Neural cell (in vitro differentiated cells): Measurements from ENCODE around the gene HDAC4. TPM values are rescaled to one million over a fixed set of nuclear protein-coding genes. Genes with fewer than 3 reads are reported as not detected.

Experiments used
- H2AFZ ChIP-seq: fragments of 200-600, 300-800 bp; sonication (generic), shearing (Covaris generic); 2 replicates; pipeline ENCODE4 v1.6.0; 2014; ENCODE audit warnings: low read depth, mild to moderate bottlenecking, antibody characterized with exemption, low read length, moderate library complexity
- H3F3A ChIP-seq: fragments of 200-600 bp; shearing (Covaris generic); 2 replicates; pipeline ENCODE4 v1.6.1; 2016; ENCODE audit warnings: mild to moderate bottlenecking, moderate library complexity, mixed read lengths, antibody characterized with exemption, low read length; ENCODE audit not compliant: insufficient read depth, poor library complexity, severe bottlenecking
- H3K27ac ChIP-seq: fragments of 200-600, 300-800 bp; sonication (generic), shearing (Covaris generic); 2 replicates; pipeline ENCODE4 v1.5.1; 2014; ENCODE audit warnings: mild to moderate bottlenecking, low read length, moderate library complexity
- H3K27me3 ChIP-seq: fragments of 300-800, 200-600 bp; sonication (generic), shearing (Covaris generic); 2 replicates; pipeline ENCODE4 v1.6.0; 2014; ENCODE audit warnings: mild to moderate bottlenecking, low read depth, low read length, moderate library complexity; ENCODE audit not compliant: insufficient read depth
- H3K36me3 ChIP-seq: fragments of 300-800, 200-600 bp; sonication (generic), shearing (Covaris generic); 2 replicates; pipeline ENCODE4 v1.5.1; 2014; ENCODE audit warnings: mild to moderate bottlenecking, antibody characterized with exemption, low read length, moderate library complexity; ENCODE audit not compliant: insufficient read depth
- H3K4me2 ChIP-seq: fragments of 300-800, 200-600 bp; sonication (generic), shearing (Covaris generic); 2 replicates; pipeline ENCODE4 v1.6.0; 2014; ENCODE audit warnings: mild to moderate bottlenecking, low read length
- H3K4me3 ChIP-seq: fragments of 300-800, 200-600 bp; sonication (generic), shearing (Covaris generic); 2 replicates; pipeline ENCODE4 v1.5.1; 2014; ENCODE audit warnings: mild to moderate bottlenecking, low read length, moderate library complexity
- H3K79me2 ChIP-seq: fragments of 200-600 bp; shearing (Covaris generic); replicated peaks from 2 replicates; pipeline ENCODE4 v1.6.0; 2014; ENCODE audit warnings: mild to moderate bottlenecking, low read length, moderate library complexity; ENCODE audit not compliant: insufficient read depth
- H3K9ac ChIP-seq: fragments of 300-800, 200-600 bp; sonication (generic), shearing (Covaris generic); 2 replicates; pipeline ENCODE4 v1.6.1; 2016; ENCODE audit warnings: mild to moderate bottlenecking, low read length, mixed read lengths
- H3K9me2 ChIP-seq: fragments of 200-600 bp; shearing (Covaris generic); 2 replicates; pipeline ENCODE4 v1.6.1; 2016; ENCODE audit warnings: mild to moderate bottlenecking, low read length, mixed read lengths; ENCODE audit not compliant: insufficient read depth
- H3K9me3 ChIP-seq: fragments of 200-600, 300-800 bp; sonication (generic), shearing (Covaris generic); 2 replicates; pipeline ENCODE4 v1.6.1; 2016; ENCODE audit warnings: mild to moderate bottlenecking, mixed run types, low read length, moderate library complexity, mixed read lengths
- H4K20me1 ChIP-seq: fragments of 200-600 bp; shearing (Covaris generic); 2 replicates; pipeline ENCODE4 v1.6.1; 2016; ENCODE audit warnings: mild to moderate bottlenecking, mixed run types; ENCODE audit not compliant: insufficient read depth
- EP300 ChIP-seq: fragments of 450-650 bp; conservative IDR thresholded peaks from 2 replicates; pipeline ENCODE4 v1.6.1; 2014; ENCODE audit warnings: antibody characterized with exemption, mild to moderate bottlenecking, moderate library complexity; ENCODE audit not compliant: poor library complexity, severe bottlenecking
- EZH2 ChIP-seq: fragments of 200-600, 300-800 bp; shearing (Covaris generic), sonication (generic); IDR thresholded peaks from 2 replicates; pipeline ENCODE4 v1.6.1; 2014; ENCODE audit warnings: antibody characterized with exemption, low read length, borderline replicate concordance, mild to moderate bottlenecking; ENCODE audit not compliant: insufficient read depth, poor library complexity, severe bottlenecking
- MXI1 ChIP-seq: fragments of 450-650 bp; conservative IDR thresholded peaks from 2 replicates; pipeline ENCODE4 v1.6.1; 2014; ENCODE audit warnings: antibody characterized with exemption, mild to moderate bottlenecking; ENCODE audit not compliant: poor library complexity, severe bottlenecking
- POLR2AphosphoS5 ChIP-seq: IDR thresholded peaks from 2 replicates; pipeline ENCODE4 v1.6.1; 2012
- RAD21 ChIP-seq: fragments of 450-650 bp; conservative IDR thresholded peaks from 2 replicates; pipeline ENCODE4 v1.6.1; 2014; ENCODE audit warnings: antibody characterized with exemption, mild to moderate bottlenecking, moderate library complexity
- SMC3 ChIP-seq: fragments of 450-650 bp; conservative IDR thresholded peaks from 2 replicates; pipeline ENCODE4 v1.6.1; 2014; ENCODE audit warnings: antibody characterized with exemption, mild to moderate bottlenecking, moderate library complexity; ENCODE audit not compliant: poor library complexity
- TAF1 ChIP-seq: IDR thresholded peaks from 2 replicates; pipeline ENCODE4 v1.6.1; 2012; ENCODE audit warnings: low read depth
- polyA plus RNA-seq: library from polyadenylated mRNA; depleted of rRNA; stranded (reverse); fragments of >200 nt; gene quantifications from 2 replicates; pipeline ENCODE4 v1.2.3, GENCODE V29; 2014
- TF ChIP-seq, protein P1 (sequence below): fragments of 450-650 bp; IDR thresholded peaks from 2 replicates; pipeline ENCODE4 v1.5.1; 2014; ENCODE audit warnings: antibody characterized with exemption, mild to moderate bottlenecking, moderate library complexity; ENCODE audit not compliant: poor library complexity, severe bottlenecking
- TF ChIP-seq, protein P2 (sequence below): IDR thresholded peaks from 2 replicates; pipeline ENCODE4 v1.6.1; 2012; ENCODE audit warnings: borderline replicate concordance

Gene HDAC4
- polyA plus RNA-seq, 1 donor from 2014 or later = 3.4 TPM

DNA sequence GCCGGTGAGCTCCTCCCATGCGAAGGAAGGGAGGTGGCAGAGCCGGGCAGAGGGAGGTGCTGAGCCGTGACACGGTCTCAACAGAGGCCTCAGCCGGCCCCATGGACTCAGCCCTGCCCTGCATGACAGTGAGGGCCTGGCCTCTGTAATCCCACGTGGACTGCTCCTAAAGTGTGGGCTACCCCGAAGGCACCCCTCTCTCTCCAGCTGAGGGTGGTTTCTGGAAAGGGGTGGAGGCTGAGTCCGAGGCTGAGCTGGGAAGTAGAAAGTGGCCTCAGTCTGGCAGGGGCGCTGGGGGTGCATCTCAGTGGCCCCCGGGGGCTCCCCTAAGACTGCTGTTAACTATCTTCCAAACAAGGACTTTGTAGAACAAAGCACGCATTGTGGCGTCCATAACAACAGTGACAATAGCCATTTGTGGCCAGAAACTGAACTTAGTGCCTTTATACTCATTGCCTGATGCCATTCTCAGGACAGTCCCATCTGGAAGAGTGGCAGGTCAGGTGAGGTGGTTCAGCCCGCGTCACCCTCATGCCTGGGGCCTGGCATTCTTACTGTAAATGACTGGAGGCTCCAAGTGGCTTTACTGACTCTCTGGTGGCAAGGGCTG lies 360.6 kb downstream of the HDAC4 start:
- Histone ChIP-seq H3K79me2 (no peaks in the 10 kb centered on the region), H3F3A (no peaks in the 10 kb centered on the region), H3K27me3 (no peaks in the 10 kb centered on the region), H3K27ac (no peak overlapping the region), H4K20me1 (no peaks in the 10 kb centered on the region), H3K9me3 (no peaks in the 10 kb centered on the region), H3K9ac (no peak overlapping the region), H3K4me2 (no peak overlapping the region), H3K4me3 (no peak overlapping the region), H2AFZ (no peak overlapping the region), H3K36me3 (no peaks in the 10 kb centered on the region), H3K9me2 (no peaks in the 10 kb centered on the region)
- no peak for TF ChIP-seq SMC3
- TF ChIP-seq POLR2AphosphoS5 = no peak
- no peak for TF ChIP-seq MXI1

DNA sequence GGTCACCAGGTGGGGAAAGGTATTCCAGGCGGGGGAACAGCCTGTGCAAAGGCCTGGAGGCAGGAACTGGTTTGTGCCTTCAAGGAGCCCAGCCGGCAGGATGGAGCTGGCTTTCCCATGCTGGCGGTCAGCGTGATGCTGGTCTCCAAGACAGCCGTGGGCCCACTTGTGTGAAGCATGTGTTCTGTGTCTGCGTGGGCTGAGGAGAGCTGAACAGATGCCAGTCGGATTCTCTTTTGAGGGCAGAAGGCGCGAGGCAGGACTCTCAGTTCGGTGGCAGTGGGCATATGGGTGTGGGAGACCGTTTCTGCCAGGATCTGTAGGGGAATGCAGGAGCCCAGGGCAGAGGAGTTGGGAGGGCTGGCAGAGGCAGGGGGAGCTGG lies 361.4 kb downstream of the HDAC4 start:
- no peaks in the 10 kb centered on the region for H3K79me2 ChIP-seq
- H4K20me1 ChIP-seq = no peaks in the 10 kb centered on the region
- no peak overlapping the region for H3K9ac ChIP-seq
- no peaks in the 10 kb centered on the region for H3F3A ChIP-seq
- H3K4me2 ChIP-seq = no peak overlapping the region
- no peak for TF ChIP-seq TAF1
- TF ChIP-seq, protein P1, sequence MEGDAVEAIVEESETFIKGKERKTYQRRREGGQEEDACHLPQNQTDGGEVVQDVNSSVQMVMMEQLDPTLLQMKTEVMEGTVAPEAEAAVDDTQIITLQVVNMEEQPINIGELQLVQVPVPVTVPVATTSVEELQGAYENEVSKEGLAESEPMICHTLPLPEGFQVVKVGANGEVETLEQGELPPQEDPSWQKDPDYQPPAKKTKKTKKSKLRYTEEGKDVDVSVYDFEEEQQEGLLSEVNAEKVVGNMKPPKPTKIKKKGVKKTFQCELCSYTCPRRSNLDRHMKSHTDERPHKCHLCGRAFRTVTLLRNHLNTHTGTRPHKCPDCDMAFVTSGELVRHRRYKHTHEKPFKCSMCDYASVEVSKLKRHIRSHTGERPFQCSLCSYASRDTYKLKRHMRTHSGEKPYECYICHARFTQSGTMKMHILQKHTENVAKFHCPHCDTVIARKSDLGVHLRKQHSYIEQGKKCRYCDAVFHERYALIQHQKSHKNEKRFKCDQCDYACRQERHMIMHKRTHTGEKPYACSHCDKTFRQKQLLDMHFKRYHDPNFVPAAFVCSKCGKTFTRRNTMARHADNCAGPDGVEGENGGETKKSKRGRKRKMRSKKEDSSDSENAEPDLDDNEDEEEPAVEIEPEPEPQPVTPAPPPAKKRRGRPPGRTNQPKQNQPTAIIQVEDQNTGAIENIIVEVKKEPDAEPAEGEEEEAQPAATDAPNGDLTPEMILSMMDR = no peak
- no peak for TF ChIP-seq EP300
- TF ChIP-seq POLR2AphosphoS5 = no peak
- TF ChIP-seq RAD21 = no peak
- TF ChIP-seq, protein P2, sequence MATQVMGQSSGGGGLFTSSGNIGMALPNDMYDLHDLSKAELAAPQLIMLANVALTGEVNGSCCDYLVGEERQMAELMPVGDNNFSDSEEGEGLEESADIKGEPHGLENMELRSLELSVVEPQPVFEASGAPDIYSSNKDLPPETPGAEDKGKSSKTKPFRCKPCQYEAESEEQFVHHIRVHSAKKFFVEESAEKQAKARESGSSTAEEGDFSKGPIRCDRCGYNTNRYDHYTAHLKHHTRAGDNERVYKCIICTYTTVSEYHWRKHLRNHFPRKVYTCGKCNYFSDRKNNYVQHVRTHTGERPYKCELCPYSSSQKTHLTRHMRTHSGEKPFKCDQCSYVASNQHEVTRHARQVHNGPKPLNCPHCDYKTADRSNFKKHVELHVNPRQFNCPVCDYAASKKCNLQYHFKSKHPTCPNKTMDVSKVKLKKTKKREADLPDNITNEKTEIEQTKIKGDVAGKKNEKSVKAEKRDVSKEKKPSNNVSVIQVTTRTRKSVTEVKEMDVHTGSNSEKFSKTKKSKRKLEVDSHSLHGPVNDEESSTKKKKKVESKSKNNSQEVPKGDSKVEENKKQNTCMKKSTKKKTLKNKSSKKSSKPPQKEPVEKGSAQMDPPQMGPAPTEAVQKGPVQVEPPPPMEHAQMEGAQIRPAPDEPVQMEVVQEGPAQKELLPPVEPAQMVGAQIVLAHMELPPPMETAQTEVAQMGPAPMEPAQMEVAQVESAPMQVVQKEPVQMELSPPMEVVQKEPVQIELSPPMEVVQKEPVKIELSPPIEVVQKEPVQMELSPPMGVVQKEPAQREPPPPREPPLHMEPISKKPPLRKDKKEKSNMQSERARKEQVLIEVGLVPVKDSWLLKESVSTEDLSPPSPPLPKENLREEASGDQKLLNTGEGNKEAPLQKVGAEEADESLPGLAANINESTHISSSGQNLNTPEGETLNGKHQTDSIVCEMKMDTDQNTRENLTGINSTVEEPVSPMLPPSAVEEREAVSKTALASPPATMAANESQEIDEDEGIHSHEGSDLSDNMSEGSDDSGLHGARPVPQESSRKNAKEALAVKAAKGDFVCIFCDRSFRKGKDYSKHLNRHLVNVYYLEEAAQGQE = no peak
- no peak for TF ChIP-seq EZH2
- no peak for TF ChIP-seq MXI1
- no peak for TF ChIP-seq SMC3
- H3K27ac ChIP-seq = no peak overlapping the region
- no peaks in the 10 kb centered on the region for H3K36me3 ChIP-seq
- no peaks in the 10 kb centered on the region for H3K27me3 ChIP-seq
- H3K4me3 ChIP-seq = no peak overlapping the region
- H2AFZ ChIP-seq = no peak overlapping the region
- H3K9me3 ChIP-seq = no peaks in the 10 kb centered on the region
- no peaks in the 10 kb centered on the region for H3K9me2 ChIP-seq
